ENCODE results near the gene HAPSTR1.

Gene HAPSTR1

GRCh38 chr16:9095171-9095570 is 3.7 kb downstream of the HAPSTR1 start:
- no peak for TF ChIP-seq CTCF (IDR thresholded peaks at IDR 0.05)
- Histone ChIP-seq H3K4me1 (ENCODE audit: control insufficient read depth in 1 of 2, insufficient read depth in 1 of 2, low read depth in 1 of 2, low read length in 1 of 2) (peaks cover 63 to 74% of the 10 kb centered on the region in 2 experiments), H3K27me3 (no peaks in the 10 kb centered on the region), H3K4me3 (ENCODE audit: low read depth in 1 of 2, low read length in 1 of 2) (peak overlapping the region; percentile 75 to 100), H3K27ac (peak overlapping the region; percentile 100), H3K36me3 (peaks cover 48% of the 10 kb centered on the region), H3K9me3 (no peaks in the 10 kb centered on the region)

DNA sequence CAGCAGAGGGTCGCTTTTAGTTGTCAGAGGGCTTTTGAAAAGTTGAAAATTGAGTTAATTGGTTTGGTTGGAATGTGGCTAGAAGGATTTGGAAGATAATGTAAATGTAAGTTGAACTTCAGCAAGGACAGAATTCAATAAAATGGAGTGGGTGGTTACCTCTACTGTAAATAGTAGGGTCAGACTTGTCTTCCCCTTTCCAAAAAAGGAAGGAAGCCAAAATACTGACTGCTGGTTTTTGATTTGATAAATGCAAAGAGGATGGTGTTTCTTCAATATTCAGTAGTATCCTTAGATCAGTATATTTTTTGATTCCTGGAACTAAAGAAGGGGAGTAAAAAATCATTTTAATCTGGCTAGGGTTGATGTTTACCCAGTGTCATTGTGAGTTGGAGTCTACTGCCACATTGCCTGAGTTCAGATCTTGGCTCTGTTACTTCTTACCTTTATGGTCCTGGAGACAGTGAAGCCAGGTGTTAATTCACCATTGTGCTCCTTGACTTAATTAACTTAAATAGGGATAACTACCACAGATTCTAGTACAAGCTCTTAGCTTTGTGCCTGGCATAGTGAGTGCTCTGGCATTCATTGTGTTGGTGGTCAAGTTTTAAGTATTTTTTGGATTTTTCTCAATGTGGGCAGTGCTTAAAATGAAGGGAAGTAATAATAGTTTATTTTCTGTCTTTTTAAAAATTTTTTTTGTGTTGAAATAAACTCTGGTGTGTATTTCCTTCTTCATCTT is 4.4 kb downstream of the HAPSTR1 start:
- Histone ChIP-seq H3K27ac (peak overlapping the region; percentile 100), H3K27me3 (no peaks in the 10 kb centered on the region), H3K9me3 (no peaks in the 10 kb centered on the region), H3K4me1 (ENCODE audit: control insufficient read depth in 1 of 2, insufficient read depth in 1 of 2, low read depth in 1 of 2, low read length in 1 of 2) (peaks cover 67 to 79% of the 10 kb centered on the region in 2 experiments), H3K4me3 (ENCODE audit: low read depth in 1 of 2, low read length in 1 of 2) (peak overlapping the region; percentile 75 to 100), H3K36me3 (peaks cover 53% of the 10 kb centered on the region)
- no peak for TF ChIP-seq CTCF (IDR thresholded peaks at IDR 0.05)

- TF ChIP-seq CTCF (IDR thresholded peaks at IDR 0.05): no peak
- no peaks in the 10 kb centered on the region for H3K9me3 ChIP-seq
- H3K36me3 ChIP-seq: peaks cover 59% of the 10 kb centered on the region
- peak overlapping the region; percentile 75 to 100 for H3K4me3 ChIP-seq (ENCODE audit: low read depth in 1 of 2, low read length in 1 of 2)
- H3K27ac ChIP-seq: peak overlapping the region; percentile 100
- H3K27me3 ChIP-seq: no peaks in the 10 kb centered on the region
- H3K4me1 ChIP-seq (ENCODE audit: control insufficient read depth in 1 of 2, insufficient read depth in 1 of 2, low read depth in 1 of 2, low read length in 1 of 2): peaks cover 73 to 86% of the 10 kb centered on the region in 2 experiments
Measured at GRCh38 chr16:9096416-9096952, 5.0 kb downstream of the HAPSTR1 start.

GRCh38 chr16:9097266-9098219 is 6.1 kb downstream of the HAPSTR1 start:
- no peak for TF ChIP-seq CTCF (IDR thresholded peaks at IDR 0.05)
- Histone ChIP-seq H3K4me3 (ENCODE audit: low read depth in 1 of 2, low read length in 1 of 2) (peak overlapping the region in 1 of 2 experiments; percentile 44), H3K4me1 (ENCODE audit: control insufficient read depth in 1 of 2, insufficient read depth in 1 of 2, low read depth in 1 of 2, low read length in 1 of 2) (peaks cover 84 to 97% of the 10 kb centered on the region in 2 experiments), H3K36me3 (peaks cover 68% of the 10 kb centered on the region), H3K27ac (peak overlapping the region; percentile 84), H3K27me3 (no peaks in the 10 kb centered on the region), H3K9me3 (no peaks in the 10 kb centered on the region)

- TF ChIP-seq CTCF (IDR thresholded peaks at IDR 0.05): no peak
- Histone ChIP-seq H3K36me3 (peaks cover 70% of the 10 kb centered on the region), H3K27me3 (no peaks in the 10 kb centered on the region), H3K4me3 (ENCODE audit: low read depth in 1 of 2, low read length in 1 of 2) (peak overlapping the region; percentile 44), H3K27ac (peak overlapping the region; percentile 84), H3K4me1 (ENCODE audit: control insufficient read depth in 1 of 2, insufficient read depth in 1 of 2, low read depth in 1 of 2, low read length in 1 of 2) (peaks cover 94 to 100% of the 10 kb centered on the region in 2 experiments), H3K9me3 (no peaks in the 10 kb centered on the region)
Measured at GRCh38 chr16:9098377-9099090, 7.1 kb downstream of the HAPSTR1 start.

All from neutrophil (primary cell).